ENCODE data around the gene DUS1L.

Gene DUS1L

GRCh38 chr17:82065638-82066303, at the start of gene DUS1L:
TSS of gene DUS1L (minus strand) at chr17:82065804. CDS start at chr17:82065059, 745 bp downstream.
- DNase-seq (ENCODE audit: low read depth): peak; percentile 73
- peak within 1 kb of the TSS; percentile 67 for H3K4me3 ChIP-seq (ENCODE audit: low read depth, low read length)
- TF ChIP-seq POLR2A (IDR thresholded peaks at IDR 0.05; ENCODE audit: extremely low read depth, insufficient read length): peak; percentile 40
- no peak for TF ChIP-seq CTCF (IDR thresholded peaks at IDR 0.05; ENCODE audit: low read depth, low read length)
- peak; percentile 56; the same call in 1 of the 2 replicates for TF ChIP-seq MYC (IDR thresholded peaks at IDR 0.05; ENCODE audit: low read depth, low read length)
- peak; percentile 32; the same call in 1 of the 2 replicates for TF ChIP-seq MAX (IDR thresholded peaks at IDR 0.05; ENCODE audit: low read depth, low read length)

GRCh38 chr17:82114872-82115271, 49.3 kb upstream of the DUS1L start:
- DNase-seq (ENCODE audit: low read depth): no peak
- H3K4me3 ChIP-seq (ENCODE audit: low read depth, low read length): no peak overlapping the region
- TF ChIP-seq CTCF (IDR thresholded peaks at IDR 0.05; ENCODE audit: low read depth, low read length) (no peak), MYC (IDR thresholded peaks at IDR 0.05; ENCODE audit: low read depth, low read length) (no peak), POLR2A (IDR thresholded peaks at IDR 0.05; ENCODE audit: extremely low read depth, insufficient read length) (no peak), MAX (IDR thresholded peaks at IDR 0.05; ENCODE audit: low read depth, low read length) (no peak)

GRCh38 chr17:82114447-82114846, 48.8 kb upstream of the DUS1L start:
- no peak overlapping the region for H3K4me3 ChIP-seq (ENCODE audit: low read depth, low read length)
- no peak for TF ChIP-seq POLR2A (IDR thresholded peaks at IDR 0.05; ENCODE audit: extremely low read depth, insufficient read length)
- no peak for TF ChIP-seq MYC (IDR thresholded peaks at IDR 0.05; ENCODE audit: low read depth, low read length)
- no peak for TF ChIP-seq MAX (IDR thresholded peaks at IDR 0.05; ENCODE audit: low read depth, low read length)
- TF ChIP-seq CTCF (IDR thresholded peaks at IDR 0.05; ENCODE audit: low read depth, low read length): no peak
- no peak for DNase-seq (ENCODE audit: low read depth)

GRCh38 chr17:82113941-82114340, 48.3 kb upstream of the DUS1L start:
- DNase-seq (ENCODE audit: low read depth): no peak
- TF ChIP-seq CTCF (IDR thresholded peaks at IDR 0.05; ENCODE audit: low read depth, low read length) (no peak), POLR2A (IDR thresholded peaks at IDR 0.05; ENCODE audit: extremely low read depth, insufficient read length) (no peak), MAX (IDR thresholded peaks at IDR 0.05; ENCODE audit: low read depth, low read length) (no peak), MYC (IDR thresholded peaks at IDR 0.05; ENCODE audit: low read depth, low read length) (no peak)
- H3K4me3 ChIP-seq (ENCODE audit: low read depth, low read length): no peak overlapping the region

- TF ChIP-seq MAX (IDR thresholded peaks at IDR 0.05; ENCODE audit: low read depth, low read length): no peak
- no peak for TF ChIP-seq CTCF (IDR thresholded peaks at IDR 0.05; ENCODE audit: low read depth, low read length)
- TF ChIP-seq MYC (IDR thresholded peaks at IDR 0.05; ENCODE audit: low read depth, low read length): no peak
- TF ChIP-seq POLR2A (IDR thresholded peaks at IDR 0.05; ENCODE audit: extremely low read depth, insufficient read length): no peak
- no peak for DNase-seq (ENCODE audit: low read depth)
- no peak overlapping the region for H3K4me3 ChIP-seq (ENCODE audit: low read depth, low read length)
Measured at GRCh38 chr17:82113422-82113821, 47.8 kb upstream of the DUS1L start.
